ENCODE data around the gene TMEM222.
"Not testable (repeated sequence)": the region's sequence is repeated elsewhere in the genome, so short reads cannot be mapped to it uniquely, and the experiment has no call there.

Gene TMEM222

GRCh38 chr1:27380766-27381733 is 59.1 kb downstream of the TMEM222 start:
- no peak for DNase-seq

- DNase-seq, result no peak
Measured at GRCh38 chr1:27381969-27382762, 60.2 kb downstream of the TMEM222 start.

GRCh38 chr1:27383039-27383605 is 61.2 kb downstream of the TMEM222 start, which contains the start of gene CD164L2:
Gene CD164L2, minus strand, starts transcription at chr1:27383333. Its CDS starts 94 bp downstream, at chr1:27383239.
- DNase-seq, result peak; percentile 66

- no peak for DNase-seq
Measured at GRCh38 chr1:27383661-27384060, 61.7 kb downstream of the TMEM222 start.

- DNase-seq, result not testable (repeated sequence)
Measured at GRCh38 chr1:27384797-27385196, 62.8 kb downstream of the TMEM222 start.
